Measurements from ENCODE around the gene DAP. TPM values are rescaled to one million over a fixed set of nuclear protein-coding genes. Genes with fewer than 3 reads are reported as not detected.

Gene DAP
- total and polyA plus RNA-seq, 2 experiments from 2014 or later, result 35.7 to 37.6 TPM

- TF ChIP-seq ZNF331 (CRISPR knock-in tag; IDR thresholded peaks at IDR 0.05; ENCODE audit: low read depth) (no peak), STAT1 (IDR thresholded peaks at IDR 0.05; ENCODE audit: unreplicated experiment) (no peak), NANOG (IDR thresholded peaks at IDR 0.05; ENCODE audit: borderline replicate concordance) (no peak), POLR2AphosphoS5 (IDR thresholded peaks at IDR 0.05; ENCODE audit: low read depth) (no peak), EZH2 (IDR thresholded peaks at IDR 0.05; ENCODE audit: low read depth, unreplicated experiment) (no peak), REST (IDR thresholded peaks at IDR 0.05; ENCODE audit: unreplicated experiment) (no peak)
- TF ChIP-seq, protein P1, sequence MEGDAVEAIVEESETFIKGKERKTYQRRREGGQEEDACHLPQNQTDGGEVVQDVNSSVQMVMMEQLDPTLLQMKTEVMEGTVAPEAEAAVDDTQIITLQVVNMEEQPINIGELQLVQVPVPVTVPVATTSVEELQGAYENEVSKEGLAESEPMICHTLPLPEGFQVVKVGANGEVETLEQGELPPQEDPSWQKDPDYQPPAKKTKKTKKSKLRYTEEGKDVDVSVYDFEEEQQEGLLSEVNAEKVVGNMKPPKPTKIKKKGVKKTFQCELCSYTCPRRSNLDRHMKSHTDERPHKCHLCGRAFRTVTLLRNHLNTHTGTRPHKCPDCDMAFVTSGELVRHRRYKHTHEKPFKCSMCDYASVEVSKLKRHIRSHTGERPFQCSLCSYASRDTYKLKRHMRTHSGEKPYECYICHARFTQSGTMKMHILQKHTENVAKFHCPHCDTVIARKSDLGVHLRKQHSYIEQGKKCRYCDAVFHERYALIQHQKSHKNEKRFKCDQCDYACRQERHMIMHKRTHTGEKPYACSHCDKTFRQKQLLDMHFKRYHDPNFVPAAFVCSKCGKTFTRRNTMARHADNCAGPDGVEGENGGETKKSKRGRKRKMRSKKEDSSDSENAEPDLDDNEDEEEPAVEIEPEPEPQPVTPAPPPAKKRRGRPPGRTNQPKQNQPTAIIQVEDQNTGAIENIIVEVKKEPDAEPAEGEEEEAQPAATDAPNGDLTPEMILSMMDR (conservative IDR thresholded peaks at IDR 0.05; ENCODE audit: low read depth in 2 of 2), result no peak
- TF ChIP-seq, protein P2, sequence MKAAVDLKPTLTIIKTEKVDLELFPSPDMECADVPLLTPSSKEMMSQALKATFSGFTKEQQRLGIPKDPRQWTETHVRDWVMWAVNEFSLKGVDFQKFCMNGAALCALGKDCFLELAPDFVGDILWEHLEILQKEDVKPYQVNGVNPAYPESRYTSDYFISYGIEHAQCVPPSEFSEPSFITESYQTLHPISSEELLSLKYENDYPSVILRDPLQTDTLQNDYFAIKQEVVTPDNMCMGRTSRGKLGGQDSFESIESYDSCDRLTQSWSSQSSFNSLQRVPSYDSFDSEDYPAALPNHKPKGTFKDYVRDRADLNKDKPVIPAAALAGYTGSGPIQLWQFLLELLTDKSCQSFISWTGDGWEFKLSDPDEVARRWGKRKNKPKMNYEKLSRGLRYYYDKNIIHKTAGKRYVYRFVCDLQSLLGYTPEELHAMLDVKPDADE (IDR thresholded peaks at IDR 0.05), result no peak
Measured at GRCh38 chr5:10699281-10699874, 61.7 kb downstream of the DAP start (continued).

DNA sequence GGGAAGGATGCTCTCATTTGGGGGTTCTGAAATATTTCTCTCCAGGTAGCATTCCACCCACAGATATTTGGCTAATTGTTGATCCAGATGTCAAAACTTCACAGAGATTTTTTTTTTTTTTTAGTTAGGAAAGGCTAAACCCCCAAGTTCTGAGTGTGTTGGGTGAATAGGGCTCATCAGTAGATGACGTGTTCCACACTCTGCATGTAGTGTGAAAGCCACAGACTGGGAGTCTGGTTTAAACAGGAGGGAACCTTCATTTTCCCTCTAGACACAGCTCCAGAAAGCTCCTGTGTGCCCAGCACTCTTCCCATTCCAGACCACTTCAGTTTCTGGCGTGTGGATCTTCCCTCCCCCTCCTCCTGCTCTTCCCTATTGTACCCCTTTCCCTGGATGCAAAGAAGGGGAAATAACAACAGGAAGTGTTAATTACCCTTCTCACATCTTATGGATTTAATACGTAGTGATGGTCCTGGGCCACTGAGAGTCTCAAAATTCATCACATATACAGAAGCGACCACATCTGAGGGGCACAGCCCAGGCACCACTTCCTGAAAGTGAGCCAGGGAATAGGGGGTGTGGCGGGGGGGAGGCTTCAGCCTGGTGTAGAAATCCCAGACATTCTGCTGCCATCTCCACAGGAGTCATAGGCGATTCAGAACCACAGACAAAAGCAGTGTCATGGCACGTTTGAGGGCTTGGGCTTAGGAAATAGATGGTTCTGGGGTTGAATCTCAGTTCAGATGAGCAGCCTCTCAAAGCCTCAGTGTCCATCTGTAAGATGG is 65.1 kb downstream of the DAP start:
- Mint-ChIP-seq H3K4me3 (no peak overlapping the region), H3K36me3 (ENCODE audit: low read depth) (no peaks in the 10 kb centered on the region), H3K27ac (no peak overlapping the region), H3K4me1 (peaks cover 21% of the 10 kb centered on the region), H3K27me3 (ENCODE audit: insufficient read depth, low read depth, poor library complexity) (peaks cover 3% of the 10 kb centered on the region), H3K9me3 (no peaks in the 10 kb centered on the region)
- Histone ChIP-seq H3K36me3 (ENCODE audit: insufficient read depth) (no peaks in the 10 kb centered on the region), H3K79me2 (replicated peaks; ENCODE audit: insufficient read depth) (no peaks in the 10 kb centered on the region), H4K20me1 (replicated peaks; ENCODE audit: insufficient read depth) (no peaks in the 10 kb centered on the region; the same call in none of the 2 replicates), H3K27ac (ENCODE audit: low read depth) (no peak overlapping the region), H2AFZ (no peak overlapping the region), H3K4me1 (ENCODE audit: insufficient read depth) (peaks cover 12% of the 10 kb centered on the region), H3K4me2 (no peak overlapping the region), H3K4me3 (no peak overlapping the region), H3K9me2 (ENCODE audit: insufficient read depth) (no peaks in the 10 kb centered on the region), H3K27me3 (ENCODE audit: insufficient read depth) (no peaks in the 10 kb centered on the region), H3F3A (replicated peaks; ENCODE audit: low read depth) (no peaks in the 10 kb centered on the region)
- ATAC-seq (no peak), DNase-seq (ENCODE audit: low spot score) (no peak)
- TF ChIP-seq EZH2phosphoT487 (IDR thresholded peaks at IDR 0.05; ENCODE audit: unreplicated experiment) (no peak), CREB1 (CRISPR knock-in tag; IDR thresholded peaks at IDR 0.05; ENCODE audit: low read depth) (no peak), ZNF114 (CRISPR knock-in tag; IDR thresholded peaks at IDR 0.05) (no peak), JUNB (IDR thresholded peaks at IDR 0.05; ENCODE audit: unreplicated experiment) (no peak), POLR2AphosphoS5 (IDR thresholded peaks at IDR 0.05; ENCODE audit: low read depth) (no peak), NANOG (IDR thresholded peaks at IDR 0.05; ENCODE audit: borderline replicate concordance) (no peak)
- TF ChIP-seq, protein P2 (IDR thresholded peaks at IDR 0.05), result no peak
- TF ChIP-seq, protein P1 (conservative IDR thresholded peaks at IDR 0.05; ENCODE audit: low read depth in 2 of 2), result no peak
